Measurements from ENCODE around the gene CAMP.

DNA sequence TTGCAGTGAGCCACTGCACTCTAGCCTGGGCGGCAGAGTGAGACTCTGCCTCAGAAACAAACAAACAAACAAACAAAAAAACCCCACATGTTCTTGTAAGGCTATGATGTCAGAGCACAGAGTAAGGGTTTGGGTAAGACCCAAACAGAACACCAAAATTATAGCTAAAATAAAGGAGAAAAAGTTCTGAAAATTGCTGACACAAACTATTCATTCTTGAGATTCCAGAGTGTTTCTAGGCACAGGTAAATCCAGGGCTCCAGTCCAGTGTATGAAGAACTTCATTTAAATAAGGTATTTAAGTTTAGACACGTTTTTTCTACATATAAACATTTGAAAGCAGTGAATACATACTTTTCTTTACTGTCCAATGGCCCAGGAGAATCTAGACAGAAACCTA, 39.0 kb upstream of the CAMP start:
- TF ChIP-seq CTCF (IDR thresholded peaks at IDR 0.05) (no peak), POLR2AphosphoS5 (IDR thresholded peaks at IDR 0.05) (no peak), EP300 (IDR thresholded peaks at IDR 0.05) (no peak)

All from sigmoid colon (tissue), 4 donors.